ENCODE data around the gene APIP.

The APIP gene, protein sequence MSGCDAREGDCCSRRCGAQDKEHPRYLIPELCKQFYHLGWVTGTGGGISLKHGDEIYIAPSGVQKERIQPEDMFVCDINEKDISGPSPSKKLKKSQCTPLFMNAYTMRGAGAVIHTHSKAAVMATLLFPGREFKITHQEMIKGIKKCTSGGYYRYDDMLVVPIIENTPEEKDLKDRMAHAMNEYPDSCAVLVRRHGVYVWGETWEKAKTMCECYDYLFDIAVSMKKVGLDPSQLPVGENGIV

DNA sequence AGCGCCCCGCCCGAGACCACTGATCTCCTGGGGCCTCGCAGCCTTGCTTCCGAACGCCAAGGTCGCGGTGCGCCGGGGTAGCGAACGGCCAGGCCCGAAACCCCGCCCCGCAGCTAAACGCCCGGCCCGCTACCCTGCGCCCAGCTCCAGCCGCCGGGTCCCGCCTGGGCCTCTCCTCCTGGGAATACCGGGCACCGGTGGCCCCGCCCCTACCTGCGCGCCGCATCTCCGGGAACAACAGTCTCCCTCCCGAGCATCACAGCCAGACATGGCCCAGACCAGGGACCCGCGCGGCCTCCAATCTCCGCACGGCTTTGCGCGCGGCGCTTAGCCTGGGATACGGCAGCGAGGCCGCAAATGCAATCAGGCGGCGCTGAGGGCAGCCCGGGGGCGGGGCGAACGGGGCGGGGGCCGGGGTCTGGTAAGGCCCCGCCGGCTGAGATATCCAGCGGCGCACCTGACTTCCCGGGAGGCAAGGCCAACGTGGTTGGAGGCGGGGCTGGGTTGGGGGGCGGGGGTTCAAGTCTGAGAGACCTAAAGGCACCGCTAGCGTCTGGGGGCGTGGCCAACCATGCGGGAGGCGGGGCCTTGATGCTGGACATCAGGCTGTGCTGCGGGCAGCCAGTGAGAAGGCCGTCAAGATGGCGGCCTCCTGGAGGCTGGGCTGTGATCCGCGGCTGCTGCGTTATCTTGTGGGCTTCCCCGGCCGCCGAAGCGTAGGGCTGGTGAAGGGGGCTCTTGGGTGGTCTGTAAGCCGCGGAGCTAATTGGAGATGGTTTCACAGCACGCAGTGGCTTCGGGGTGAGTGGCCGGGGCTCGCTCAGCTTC is at the start of gene APIP, which contains the start of gene PDHX:
TSS of gene APIP (minus strand) at position 365 of the 828 bp plus-strand sequence. CDS start at position 270, 95 bp downstream.
TSS of gene PDHX (plus strand) at position 604 of the 828 bp plus-strand sequence. CDS start at position 642, 38 bp downstream.
- peak; percentile 99 for DNase-seq

DNA sequence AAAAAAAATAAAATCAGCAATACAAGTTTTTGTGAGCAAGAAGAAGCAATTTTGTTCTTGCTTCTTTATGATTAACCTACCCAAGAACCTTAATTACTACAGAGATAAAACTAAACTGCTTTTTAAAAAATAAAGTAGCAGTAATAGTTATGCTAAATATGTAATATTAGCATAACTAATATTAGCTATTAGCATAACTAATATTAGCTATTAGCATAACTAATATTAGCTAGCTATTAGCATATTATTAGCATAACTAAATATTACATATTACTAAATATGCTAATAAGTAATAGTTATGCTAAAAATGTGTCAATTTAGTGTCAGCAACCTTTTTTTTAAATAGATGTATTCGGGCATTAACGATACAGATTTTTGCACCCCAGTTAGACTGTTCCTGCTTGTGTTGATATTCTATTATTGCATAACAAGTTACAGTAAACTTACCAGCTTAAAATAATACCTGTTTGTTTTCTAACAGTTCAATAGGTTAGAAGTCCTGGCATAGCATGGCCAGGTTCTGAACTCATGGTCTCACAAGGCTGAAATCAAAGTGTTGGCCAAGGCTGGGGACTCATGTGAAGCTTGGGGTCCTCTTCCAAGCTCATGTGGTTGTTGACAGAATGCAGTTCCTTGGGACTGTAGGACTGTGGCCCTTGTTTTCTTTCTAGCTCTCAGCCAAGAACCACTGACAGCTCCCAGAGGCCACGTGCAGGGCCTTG is 48.6 kb upstream of the APIP start:
- DNase-seq = no peak

DNA sequence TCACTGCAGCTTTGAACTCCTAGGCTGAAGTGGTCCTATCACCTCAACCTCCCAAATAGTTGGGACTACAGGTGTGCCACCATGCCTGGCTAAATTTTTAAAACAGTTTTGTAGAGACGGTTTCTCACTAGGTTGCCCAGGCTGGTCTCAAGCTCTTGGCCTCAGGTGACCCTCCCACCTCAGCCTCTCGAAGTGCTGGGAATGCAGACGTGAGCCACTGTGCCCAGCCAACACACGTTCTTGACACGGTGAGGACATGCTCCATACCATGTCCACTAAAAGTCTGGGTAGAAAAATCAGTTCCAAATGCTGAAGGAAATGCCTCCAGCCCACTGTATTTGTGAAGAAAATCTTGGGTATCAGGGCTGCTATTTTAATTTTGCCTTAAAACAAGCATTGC is 47.2 kb upstream of the APIP start:
- DNase-seq = no peak

DNA sequence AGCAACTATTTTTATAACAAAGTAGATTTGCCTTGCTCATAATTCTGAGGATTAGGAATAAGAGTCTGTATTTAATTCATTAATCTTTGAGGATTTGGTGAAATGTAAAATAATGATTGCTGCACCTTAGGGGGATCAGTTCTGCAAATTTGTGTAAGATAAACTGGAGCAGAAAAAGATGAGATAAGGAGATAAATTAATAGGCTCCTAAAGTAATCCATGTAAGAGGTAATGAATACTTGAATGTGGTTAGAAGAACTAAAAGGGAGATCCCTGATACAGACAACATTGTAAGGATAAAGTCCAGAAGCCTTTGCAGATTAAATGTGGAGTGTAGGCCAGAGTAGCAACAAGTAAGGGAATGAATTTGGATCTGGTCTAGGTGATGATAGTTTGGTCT is 45.9 kb upstream of the APIP start:
- no peak for DNase-seq

DNA sequence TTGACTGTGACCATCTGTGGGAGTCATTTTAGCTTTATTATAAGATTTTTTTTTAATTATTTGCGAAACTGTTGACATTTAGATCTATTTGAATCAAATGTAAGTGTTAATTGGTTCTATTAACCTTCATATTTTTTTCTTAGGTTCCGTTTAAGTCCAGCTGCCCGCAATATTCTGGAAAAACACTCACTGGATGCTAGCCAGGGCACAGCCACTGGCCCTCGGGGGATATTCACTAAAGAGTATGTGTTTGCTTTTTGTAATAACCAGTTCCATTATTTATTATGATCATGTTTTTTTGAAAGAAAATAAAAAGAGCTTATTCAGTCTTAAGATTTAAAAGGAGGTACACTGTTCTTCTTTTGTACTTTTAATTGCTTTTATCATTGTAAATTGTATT is 44.1 kb upstream of the APIP start:
- DNase-seq = no peak

DNA sequence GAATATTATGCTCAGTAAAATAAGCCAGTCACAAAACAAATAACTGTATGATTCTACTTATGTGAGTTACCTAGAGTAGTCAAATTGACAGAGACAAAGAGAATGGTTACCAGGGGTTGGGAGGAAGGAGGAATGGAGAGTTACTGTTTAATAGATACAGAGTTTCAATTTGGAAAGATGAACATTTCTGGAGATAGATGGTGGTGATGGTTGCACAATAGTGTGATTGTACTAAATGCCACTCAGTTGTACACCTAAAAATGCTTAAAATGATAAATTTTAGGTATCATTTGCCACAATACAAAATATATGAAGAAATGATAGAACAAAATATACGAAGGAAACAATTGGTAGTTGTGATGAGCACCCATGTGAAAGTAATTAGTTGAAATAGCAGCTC is 43.6 kb upstream of the APIP start:
- no peak for DNase-seq

DNA sequence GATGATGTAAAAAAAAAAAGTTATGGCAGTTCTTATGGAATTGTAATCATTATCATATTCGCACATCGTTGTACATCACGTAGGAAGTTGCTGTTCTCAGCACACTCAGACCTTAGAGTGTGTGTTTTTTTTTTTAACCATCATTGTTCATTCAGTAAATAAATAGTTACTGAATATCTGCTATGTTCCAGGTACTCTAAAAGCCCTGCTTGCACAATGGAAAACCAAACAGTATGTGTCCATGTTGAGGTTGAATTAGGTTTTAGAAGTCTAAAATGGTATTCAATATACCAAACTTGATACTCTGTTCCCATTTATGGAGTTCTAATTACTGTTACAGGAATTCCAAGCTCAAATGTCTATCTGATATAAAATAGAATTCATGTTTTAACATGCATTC is 41.4 kb upstream of the APIP start:
- DNase-seq = no peak

DNA sequence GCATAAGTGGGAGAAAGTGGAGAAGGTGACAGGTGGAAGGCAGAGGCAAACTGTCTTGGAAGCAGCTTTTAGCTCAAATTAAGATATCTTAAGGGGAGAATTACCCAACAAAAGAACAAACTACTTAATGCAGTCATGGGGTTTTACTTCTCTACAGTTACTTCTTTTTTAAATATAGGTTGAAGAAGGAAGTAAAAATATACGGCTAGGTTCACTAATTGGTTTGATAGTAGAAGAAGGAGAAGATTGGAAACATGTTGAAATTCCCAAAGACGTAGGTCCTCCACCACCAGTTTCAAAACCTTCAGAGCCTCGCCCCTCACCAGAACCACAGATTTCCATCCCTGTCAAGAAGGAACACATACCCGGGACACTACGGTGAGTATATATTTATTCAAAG is 41.0 kb upstream of the APIP start:
- no peak for DNase-seq

DNA sequence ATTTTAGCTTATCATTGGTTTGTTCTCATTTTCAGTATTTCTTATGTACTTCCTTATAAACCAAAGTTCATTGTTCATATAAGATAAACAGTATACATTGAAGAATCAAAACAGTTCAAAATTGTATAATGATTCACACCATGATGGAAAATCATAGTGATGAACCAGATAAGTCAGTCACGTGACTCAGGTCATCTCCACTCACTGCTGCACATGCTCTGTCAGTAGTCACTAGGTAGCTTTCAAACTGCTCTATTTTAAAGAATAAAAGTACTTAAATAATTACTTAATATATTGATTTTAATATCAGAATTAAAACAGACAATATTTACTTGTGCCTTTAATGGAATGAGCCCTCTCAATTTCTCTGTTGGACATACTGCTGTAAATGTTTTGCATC is 37.8 kb upstream of the APIP start:
- no peak for DNase-seq

DNA sequence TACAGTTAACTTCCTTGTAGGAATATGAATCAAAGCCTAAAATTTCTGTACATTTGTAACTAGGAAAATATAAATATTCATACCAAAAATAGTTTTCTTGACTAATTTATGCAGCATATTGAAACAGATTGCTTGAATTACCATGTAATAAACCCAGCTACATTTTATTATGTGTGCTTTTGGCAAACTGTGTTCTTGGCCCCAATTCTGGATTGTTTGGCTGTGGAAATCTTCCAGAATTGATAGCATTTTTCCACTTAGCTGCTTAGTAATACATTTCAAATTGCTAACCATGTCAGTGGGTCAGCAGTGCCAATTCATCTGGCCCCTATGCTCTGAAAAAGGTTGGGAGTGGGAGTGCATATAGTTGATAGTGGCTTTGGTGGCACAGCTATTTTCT is 32.5 kb upstream of the APIP start:
- no peak for DNase-seq

DNA sequence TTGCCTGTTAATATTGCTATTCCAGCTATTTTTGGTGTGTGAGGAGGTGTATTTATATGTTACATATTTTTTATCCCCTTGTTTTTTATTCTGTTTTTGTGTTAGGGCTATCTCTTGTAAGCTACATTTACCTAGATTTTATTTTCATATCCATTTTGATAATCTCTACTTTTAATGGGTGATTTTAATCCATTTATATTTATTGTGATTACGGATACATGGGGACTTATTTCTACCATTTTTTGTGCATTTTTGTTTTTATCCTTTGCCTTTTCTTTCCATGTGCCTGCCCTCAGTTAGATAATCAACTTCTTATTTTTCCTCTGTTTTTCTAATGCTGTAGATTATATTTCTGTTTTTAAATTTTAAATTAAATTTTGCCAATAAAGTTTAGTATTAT is 28.5 kb upstream of the APIP start:
- no peak for DNase-seq

DNA sequence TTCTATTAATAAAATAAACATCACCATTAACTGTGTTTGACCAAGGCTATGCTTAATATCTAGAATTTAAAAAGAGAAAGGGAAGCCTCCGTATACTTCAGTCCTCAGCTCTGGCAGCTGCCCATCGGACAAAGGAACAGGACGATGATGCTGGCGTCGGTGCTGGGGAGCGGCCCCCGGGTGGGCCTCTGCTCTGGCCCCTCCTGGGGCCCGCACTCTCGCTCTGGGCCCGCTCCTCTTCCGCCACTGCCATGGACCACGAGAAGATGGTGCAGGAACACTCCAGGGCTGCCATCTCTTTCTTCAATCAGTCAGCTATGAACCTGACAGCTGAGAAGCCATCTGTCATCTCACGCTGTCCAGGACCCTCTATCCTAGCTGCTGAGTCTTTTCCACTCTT is 25.5 kb upstream of the APIP start:
- no peak for DNase-seq

DNA sequence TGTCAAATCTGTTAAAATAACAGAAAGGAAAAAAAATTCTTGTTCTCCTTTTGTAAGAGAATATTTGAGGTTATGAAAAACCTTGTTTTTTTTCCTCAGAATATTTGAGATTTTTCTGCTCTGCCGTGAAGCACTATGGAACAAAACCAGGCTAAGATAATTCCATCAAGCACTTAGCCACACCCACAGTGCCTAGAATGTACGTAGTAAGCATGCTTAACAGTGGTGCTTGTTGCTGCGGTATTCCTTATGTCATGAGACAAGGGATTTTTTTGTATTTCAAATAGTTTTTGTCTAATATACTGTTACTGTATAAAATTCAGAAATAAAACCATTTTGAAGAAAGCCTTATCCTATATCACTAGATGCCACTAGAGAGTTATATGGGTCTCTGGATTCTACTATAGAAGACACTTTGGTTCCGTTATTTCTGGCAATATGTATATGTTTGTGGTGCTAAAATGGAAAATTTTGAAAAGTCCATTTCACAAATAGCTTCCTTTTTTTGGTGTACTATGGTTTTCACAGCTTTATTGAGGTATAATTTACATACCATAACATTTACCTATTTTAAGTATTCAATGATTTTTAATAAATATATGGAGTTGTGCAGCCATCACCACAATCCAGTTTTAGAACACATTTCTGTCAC is 24.0 kb upstream of the APIP start:
- DNase-seq = no peak

DNA sequence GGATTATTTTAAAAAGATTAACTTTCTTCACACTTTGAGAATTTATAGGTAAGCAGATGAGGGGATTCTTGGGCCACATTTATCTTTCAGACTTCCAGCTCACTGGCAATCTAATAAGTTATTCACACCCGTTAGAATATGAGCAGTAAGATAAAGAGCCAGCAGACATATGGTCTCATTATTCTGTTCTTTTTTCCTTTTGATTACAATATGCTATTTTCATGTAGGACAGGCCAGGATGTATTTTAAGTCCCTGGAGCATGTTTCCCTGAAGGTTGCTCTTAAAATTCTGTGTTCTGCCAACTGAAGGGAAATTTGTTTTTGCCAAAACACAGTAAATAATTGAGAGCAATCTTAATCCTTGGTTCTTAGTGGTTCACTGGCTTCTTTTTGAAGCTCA is 22.4 kb upstream of the APIP start:
- DNase-seq = no peak

DNA sequence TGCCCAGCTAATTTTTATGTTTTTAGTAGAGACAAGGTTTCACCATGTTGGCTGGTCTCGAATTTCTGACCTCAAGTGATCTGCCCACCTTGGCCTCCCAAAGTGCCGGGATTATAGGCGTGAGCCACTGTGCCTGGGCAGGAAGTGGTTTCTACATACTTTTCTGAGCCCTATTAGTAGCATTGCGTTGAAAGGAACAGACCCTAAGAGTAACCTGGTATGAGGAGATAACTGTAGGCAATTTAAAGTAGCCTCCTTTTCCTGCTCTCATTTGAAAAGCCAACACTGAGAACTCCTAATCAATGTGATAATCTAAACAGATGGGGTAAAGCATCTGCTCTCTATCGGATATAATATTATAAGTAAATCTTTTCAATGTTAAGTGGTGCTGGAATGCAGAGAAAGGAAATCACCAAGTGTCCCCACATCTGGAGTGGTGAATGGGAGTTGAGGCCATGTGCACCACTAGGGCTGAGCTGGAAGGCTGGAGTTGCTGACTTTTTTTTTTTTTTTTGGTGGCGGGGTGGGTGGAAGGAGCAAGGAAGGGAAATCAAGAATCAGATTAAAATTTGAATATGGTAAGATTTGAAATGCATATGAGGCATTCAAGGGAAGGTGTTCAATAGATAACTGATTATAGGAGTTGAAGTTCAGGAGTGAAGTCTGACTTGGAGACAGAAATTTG is 20.9 kb upstream of the APIP start:
- no peak for DNase-seq

DNA sequence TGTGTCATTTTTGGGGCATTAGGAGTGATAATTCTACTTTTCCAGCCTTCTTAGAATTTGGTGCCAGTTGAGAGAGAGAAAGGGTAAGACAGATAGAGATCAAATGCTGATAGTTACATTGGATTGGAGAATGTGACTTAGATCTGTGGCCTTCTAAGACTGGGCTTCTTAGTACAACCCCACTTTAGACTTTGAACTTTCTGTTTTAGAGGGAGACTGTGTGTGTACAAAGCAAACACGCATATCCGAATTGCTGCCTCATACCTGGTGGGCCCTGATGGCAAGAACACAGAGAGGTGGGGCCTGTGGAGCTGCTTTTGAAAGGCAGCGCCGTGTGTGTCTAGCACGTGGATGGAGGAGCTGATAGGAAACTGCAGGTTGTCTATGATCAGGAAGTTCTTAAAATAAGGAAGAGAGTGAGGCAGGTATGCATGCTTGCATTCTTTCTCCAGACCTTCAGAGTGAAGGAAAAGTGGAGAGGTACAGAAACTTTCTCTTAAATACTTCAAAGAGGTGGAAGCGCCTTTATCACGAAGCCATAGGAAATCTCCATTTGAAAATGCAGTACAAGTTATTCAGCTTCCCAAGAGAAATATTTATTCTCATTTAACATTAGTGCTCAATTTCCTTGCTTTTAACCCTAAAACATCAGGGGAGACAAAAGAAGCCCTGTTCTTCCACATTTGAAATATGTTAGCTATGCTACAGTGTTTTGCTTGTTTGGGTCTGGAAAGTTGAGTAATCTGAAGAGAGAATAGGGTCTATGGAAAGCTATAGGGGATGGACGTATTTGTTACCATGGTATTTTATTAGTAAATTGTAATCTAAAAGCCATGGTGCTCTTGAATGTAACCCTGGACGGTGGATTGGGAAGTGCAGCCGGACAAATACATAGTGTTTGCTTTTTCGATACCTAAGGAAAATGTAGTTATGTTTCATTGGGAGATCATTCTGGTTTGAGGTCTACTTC is 13.9 kb upstream of the APIP start:
- DNase-seq = no peak

DNA sequence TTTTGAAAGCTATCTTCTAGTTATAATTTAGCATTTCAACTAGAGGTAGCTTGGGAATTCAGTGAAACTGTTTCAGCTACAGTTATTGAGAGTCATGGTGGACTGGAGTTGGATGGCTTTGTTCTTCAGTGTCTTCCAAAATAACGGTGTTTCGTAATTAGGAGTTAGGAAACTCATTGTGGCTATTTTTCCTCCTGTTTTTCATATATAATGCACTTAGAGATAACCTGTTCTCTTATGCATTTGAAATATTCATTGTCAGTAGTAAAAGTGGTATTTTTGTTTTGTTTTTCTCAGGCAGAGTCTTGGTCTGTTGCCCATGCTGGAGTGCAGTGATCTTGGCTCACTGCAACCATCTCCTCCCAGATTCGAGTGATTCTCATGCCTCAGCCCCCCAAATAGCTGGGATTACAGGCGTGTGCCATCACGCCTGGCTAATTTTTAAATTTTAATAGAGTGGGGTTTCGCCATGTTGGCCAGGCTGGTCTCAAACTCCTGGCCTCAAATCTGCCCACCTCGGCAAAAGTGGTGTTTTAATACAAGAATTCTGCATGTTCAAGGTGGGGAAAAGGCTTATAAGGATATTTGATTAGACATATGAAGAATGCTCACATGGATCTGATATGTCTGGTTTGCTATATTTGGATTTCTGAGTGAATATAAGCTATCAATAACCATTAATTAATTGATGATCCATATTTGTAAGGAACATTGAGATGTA is 12.9 kb upstream of the APIP start:
- no peak for DNase-seq

DNA sequence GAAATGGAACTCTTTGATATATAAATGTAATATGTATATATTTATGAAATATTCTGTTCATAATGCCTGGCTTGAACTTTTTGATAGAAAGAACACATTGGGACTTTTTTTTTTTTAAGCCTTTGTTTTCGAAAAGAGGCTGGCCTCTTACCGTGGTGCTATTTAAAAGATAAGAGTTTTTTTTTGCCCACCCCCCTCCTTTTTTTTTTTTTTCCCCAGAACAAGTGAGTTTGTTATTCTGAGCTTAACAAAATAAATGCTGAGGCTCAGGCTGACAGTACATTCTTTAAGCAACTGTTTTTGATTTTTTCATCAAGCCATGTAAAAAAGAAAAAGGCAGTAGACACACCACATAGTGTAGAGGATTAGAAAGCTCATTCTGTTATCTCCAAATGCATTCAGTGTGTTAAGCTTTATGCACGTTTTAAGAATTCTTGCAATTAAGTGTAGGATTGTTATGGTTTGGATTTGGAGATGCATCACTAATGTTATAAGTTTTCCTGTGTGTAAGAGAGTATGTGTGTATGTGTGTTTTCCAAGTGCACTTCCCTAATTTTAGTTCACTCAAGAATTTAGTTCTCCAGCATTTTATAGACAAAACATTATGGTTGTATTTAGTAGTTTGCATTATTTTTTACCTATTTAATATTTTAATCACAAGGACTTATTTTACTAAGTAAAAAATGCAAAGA is 12.2 kb upstream of the APIP start:
- DNase-seq = no peak

DNA sequence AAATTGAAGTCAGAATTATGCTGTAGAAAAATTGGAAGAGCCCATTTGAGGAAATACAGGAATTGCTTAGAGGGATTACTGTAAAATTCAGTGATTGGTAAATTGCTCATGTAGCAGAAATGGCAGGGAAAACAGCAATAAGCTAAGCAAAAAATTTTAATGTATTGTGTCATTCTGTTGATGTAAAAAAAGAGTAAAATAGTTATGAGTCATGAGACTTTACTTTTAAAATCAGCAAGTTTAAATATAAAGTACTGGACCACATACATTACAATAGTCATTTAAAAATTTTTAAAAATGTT is 10.6 kb upstream of the APIP start:
- no peak for DNase-seq

DNA sequence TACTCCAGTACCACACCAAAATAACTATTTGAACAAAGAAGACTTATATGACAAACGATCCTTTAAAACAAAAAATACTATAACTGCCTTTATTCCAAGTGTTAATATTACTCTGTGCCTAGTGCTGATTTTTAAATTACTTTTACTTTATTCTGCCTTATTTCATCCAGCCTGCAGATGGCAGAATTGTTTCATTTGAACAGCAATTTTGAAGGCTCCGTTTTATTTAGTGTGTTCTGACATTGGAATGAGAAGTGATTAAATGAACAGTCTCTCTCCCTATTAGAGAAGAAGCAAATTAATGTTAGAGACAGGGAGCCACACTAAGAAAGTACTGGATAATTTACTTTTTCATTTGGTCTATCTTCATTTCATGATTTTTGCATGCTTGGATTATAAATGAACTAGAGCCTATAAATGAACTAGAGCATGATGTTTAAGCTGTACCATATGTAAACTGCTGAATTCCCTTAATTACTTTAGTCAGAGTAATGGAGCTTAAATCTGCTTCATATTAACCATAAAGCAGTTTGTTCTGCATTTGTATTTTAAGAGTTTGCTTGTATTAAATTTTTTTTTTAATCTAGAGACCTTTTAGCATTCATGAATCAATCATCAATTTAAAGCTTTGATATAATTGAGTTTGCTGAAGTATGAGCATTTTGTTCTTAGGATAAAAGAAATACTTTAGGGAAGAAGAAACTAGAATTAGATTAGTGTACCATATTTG is 10.1 kb upstream of the APIP start:
- no peak for DNase-seq

Measured in stimulated activated CD4-positive, alpha-beta T cell treated with anti-CD3 and anti-CD28 coated beads, Interleukin-12 subunit alpha, Interleukin-12 subunit beta, amount 100 ng/mL, for 4 hours (primary cell).